HepG2 (cell line): ENCODE results near the gene ONECUT2. TPM values are rescaled to one million over a fixed set of nuclear protein-coding genes. Genes with fewer than 3 reads are reported as not detected.
A peak's percentile ranks its signal among the peaks of the same experiment; 100 is the strongest.

Experiments
- CCDC6 ChIP-seq: sonication (generic); formaldehyde crosslinking; IDR thresholded peaks from 2 replicates; pipeline ENCODE4 v1.8.1; 2022; ENCODE audit warnings: mild to moderate bottlenecking, missing genetic modification reagents, moderate library complexity
- HINFP ChIP-seq: sonication (generic); formaldehyde crosslinking; IDR thresholded peaks from 2 replicates; pipeline ENCODE4 v1.4.0; 2020; ENCODE audit warnings: low read depth, mild to moderate bottlenecking, missing genetic modification reagents
- ISL2 ChIP-seq: sonication (generic); formaldehyde crosslinking; IDR thresholded peaks from 2 replicates; pipeline ENCODE4 v1.5.0; 2020; ENCODE audit warnings: missing genetic modification reagents
- NR2C2 ChIP-seq: sonication (generic); formaldehyde crosslinking; IDR thresholded peaks from 2 replicates; pipeline ENCODE4 v1.4.0; 2020; ENCODE audit warnings: missing genetic modification reagents, mild to moderate bottlenecking, moderate library complexity, borderline replicate concordance
- NR2F2 ChIP-seq: IDR thresholded peaks from 2 replicates; pipeline ENCODE4 v1.6.1; 2012; ENCODE audit warnings: low read depth, inconsistent platforms, borderline replicate concordance
- PAXIP1 ChIP-seq: sonication (generic); formaldehyde crosslinking; conservative IDR thresholded peaks from 2 replicates; pipeline ENCODE4 v1.4.0; 2020; ENCODE audit warnings: mild to moderate bottlenecking, missing genetic modification reagents, moderate library complexity
- PLSCR1 ChIP-seq: sonication (generic); formaldehyde crosslinking; IDR thresholded peaks from 2 replicates; pipeline ENCODE4 v1.5.0; 2020; ENCODE audit warnings: missing genetic modification reagents, mild to moderate bottlenecking, borderline replicate concordance
- ZSCAN5A ChIP-seq: sonication (generic); formaldehyde crosslinking; IDR thresholded peaks from 2 replicates; pipeline ENCODE4 v1.8.0; 2022; ENCODE audit warnings: mild to moderate bottlenecking, missing genetic modification reagents, borderline replicate concordance
- polyA plus RNA-seq, 8 experiments: library from polyadenylated mRNA; depleted of rRNA in 3 of 8; stranded (reverse) in 7 of 8; unstranded in 1 of 8; fragments of >200 nt; fragmentation: Illumina TruSeq in 4 of 8; extraction: Trizol in 4 of 8; gene quantifications; 2 replicates each; pipeline versions ENCODE4 v1.2.1 to v1.2.3, GENCODE V29; 2011 to 2016; ENCODE audit warnings: low read depth in 4 of 8, missing spikeins in 1 of 8, mixed read lengths in 1 of 8; ENCODE audit not compliant: insufficient read depth in 1 of 8
- total RNA-seq, 5 experiments: library from RNA; depleted of rRNA; stranded (reverse); fragments of >200 nt; fragmentation: Illumina TruSeq; extraction: Trizol; gene quantifications; 2 replicates each; pipeline ENCODE4 v1.2.3, GENCODE V29; 2016; ENCODE audit warnings: low read depth in 1 of 5
- TF ChIP-seq, protein P1 (sequence below): sonication (generic); formaldehyde crosslinking; IDR thresholded peaks from 2 replicates; pipeline ENCODE4 v1.4.0; 2020; ENCODE audit warnings: mild to moderate bottlenecking, missing genetic modification reagents, borderline replicate concordance
- TF ChIP-seq, protein P2 (sequence below): sonication (generic); formaldehyde crosslinking; IDR thresholded peaks from 2 replicates; pipeline ENCODE4 v1.4.0; 2020; ENCODE audit warnings: mild to moderate bottlenecking, missing genetic modification reagents, borderline replicate concordance

Gene ONECUT2
- total and polyA plus RNA-seq, 2 of the 13 experiments (the other 11 are each of a cell fraction or from before 2014, with no cell fraction given), result 3.0 to 3.2 TPM

DNA sequence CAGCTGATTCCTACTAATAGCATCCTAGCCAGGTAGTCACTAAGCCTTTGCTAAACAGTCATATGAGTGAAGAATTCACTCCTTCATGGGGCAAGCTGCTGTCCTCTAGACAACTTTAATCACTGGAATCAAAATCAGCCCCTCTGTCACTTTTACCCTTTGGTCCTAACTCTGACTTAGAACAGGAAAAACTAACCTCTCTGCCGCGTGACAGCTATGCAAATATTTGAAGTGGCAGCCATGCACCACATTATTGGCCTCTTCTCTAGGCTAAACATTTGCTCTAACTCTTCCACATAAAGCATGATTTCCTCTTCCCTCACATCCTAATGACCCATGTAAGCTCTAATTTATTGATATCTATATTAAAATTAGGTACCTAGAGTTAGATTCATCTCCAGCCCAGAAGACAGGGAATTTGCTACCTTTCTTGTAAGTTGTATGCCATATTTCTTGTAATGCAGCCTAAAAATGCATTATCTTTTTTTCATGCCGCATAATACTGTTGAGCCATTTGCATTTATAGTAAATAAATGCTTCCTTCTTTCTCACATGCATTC, 12.8 kb upstream of the ONECUT2 start (continued):
- TF ChIP-seq PAXIP1, result peak; percentile 96
- TF ChIP-seq HINFP (CRISPR knock-in tag), result peak; percentile 36; the same call in 1 of the 2 replicates
- TF ChIP-seq PLSCR1 (CRISPR knock-in tag), result no peak
- TF ChIP-seq ZSCAN5A (CRISPR knock-in tag), result peak; percentile 53; the same call in 1 of the 2 replicates
- TF ChIP-seq, protein P1, sequence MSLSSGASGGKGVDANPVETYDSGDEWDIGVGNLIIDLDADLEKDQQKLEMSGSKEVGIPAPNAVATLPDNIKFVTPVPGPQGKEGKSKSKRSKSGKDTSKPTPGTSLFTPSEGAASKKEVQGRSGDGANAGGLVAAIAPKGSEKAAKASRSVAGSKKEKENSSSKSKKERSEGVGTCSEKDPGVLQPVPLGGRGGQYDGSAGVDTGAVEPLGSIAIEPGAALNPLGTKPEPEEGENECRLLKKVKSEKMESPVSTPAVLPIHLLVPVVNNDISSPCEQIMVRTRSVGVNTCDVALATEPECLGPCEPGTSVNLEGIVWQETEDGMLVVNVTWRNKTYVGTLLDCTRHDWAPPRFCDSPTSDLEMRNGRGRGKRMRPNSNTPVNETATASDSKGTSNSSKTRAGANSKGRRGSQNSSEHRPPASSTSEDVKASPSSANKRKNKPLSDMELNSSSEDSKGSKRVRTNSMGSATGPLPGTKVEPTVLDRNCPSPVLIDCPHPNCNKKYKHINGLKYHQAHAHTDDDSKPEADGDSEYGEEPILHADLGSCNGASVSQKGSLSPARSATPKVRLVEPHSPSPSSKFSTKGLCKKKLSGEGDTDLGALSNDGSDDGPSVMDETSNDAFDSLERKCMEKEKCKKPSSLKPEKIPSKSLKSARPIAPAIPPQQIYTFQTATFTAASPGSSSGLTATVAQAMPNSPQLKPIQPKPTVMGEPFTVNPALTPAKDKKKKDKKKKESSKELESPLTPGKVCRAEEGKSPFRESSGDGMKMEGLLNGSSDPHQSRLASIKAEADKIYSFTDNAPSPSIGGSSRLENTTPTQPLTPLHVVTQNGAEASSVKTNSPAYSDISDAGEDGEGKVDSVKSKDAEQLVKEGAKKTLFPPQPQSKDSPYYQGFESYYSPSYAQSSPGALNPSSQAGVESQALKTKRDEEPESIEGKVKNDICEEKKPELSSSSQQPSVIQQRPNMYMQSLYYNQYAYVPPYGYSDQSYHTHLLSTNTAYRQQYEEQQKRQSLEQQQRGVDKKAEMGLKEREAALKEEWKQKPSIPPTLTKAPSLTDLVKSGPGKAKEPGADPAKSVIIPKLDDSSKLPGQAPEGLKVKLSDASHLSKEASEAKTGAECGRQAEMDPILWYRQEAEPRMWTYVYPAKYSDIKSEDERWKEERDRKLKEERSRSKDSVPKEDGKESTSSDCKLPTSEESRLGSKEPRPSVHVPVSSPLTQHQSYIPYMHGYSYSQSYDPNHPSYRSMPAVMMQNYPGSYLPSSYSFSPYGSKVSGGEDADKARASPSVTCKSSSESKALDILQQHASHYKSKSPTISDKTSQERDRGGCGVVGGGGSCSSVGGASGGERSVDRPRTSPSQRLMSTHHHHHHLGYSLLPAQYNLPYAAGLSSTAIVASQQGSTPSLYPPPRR (CRISPR knock-in tag), result peak; percentile 82
- no peak for TF ChIP-seq CCDC6 (CRISPR knock-in tag)
- TF ChIP-seq NR2F2, result peak; percentile 55; the same call in 1 of the 2 replicates
- peak; percentile 80; the same call in 1 of the 2 replicates for TF ChIP-seq ISL2 (CRISPR knock-in tag)
- TF ChIP-seq, protein P2, sequence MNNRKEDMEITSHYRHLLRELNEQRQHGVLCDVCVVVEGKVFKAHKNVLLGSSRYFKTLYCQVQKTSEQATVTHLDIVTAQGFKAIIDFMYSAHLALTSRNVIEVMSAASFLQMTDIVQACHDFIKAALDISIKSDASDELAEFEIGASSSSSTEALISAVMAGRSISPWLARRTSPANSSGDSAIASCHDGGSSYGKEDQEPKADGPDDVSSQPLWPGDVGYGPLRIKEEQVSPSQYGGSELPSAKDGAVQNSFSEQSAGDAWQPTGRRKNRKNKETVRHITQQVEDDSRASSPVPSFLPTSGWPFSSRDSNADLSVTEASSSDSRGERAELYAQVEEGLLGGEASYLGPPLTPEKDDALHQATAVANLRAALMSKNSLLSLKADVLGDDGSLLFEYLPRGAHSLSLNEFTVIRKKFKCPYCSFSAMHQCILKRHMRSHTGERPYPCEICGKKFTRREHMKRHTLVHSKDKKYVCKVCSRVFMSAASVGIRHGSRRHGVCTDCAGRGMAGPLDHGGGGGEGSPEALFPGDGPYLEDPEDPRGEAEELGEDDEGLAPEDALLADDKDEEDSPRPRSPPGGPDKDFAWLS (CRISPR knock-in tag), result no peak
- TF ChIP-seq NR2C2 (CRISPR knock-in tag), result peak; percentile 46; the same call in 1 of the 2 replicates
